ENCODE results near the gene ALDOB.
A peak's percentile ranks its signal among the peaks of the same experiment; 100 is the strongest.

ALDOB gene

GRCh38 chr9:101435601-101436079, at the start of gene ALDOB:
ALDOB (minus strand) TSS chr9:101435774; CDS start chr9:101430887, 4,887 bp downstream.
- DNase-seq, result no peak

- no peak for DNase-seq
Measured at GRCh38 chr9:101484046-101484445, 48.5 kb upstream of the ALDOB start.

GRCh38 chr9:101481261-101481660, 45.7 kb upstream of the ALDOB start:
- DNase-seq, result no peak

GRCh38 chr9:101480386-101480785, 44.8 kb upstream of the ALDOB start:
- no peak for DNase-seq

- DNase-seq, result peak; percentile 70
Measured at GRCh38 chr9:101479338-101480030, 43.9 kb upstream of the ALDOB start.

GRCh38 chr9:101478906-101479305, 43.3 kb upstream of the ALDOB start:
- DNase-seq, result no peak

- no peak for DNase-seq
Measured at GRCh38 chr9:101478444-101478843, 42.9 kb upstream of the ALDOB start.

GRCh38 chr9:101477736-101478135, 42.2 kb upstream of the ALDOB start:
- DNase-seq, result no peak

- no peak for DNase-seq
Measured at GRCh38 chr9:101477214-101477613, 41.6 kb upstream of the ALDOB start.

- no peak for DNase-seq
Measured at GRCh38 chr9:101476576-101477208, 41.1 kb upstream of the ALDOB start.

GRCh38 chr9:101472891-101473290, 37.3 kb upstream of the ALDOB start:
- DNase-seq, result no peak

- DNase-seq, result no peak
Measured at GRCh38 chr9:101470929-101471328, 35.4 kb upstream of the ALDOB start.

GRCh38 chr9:101470021-101470420, 34.4 kb upstream of the ALDOB start:
- DNase-seq, result no peak

GRCh38 chr9:101469026-101469425, 33.5 kb upstream of the ALDOB start:
- no peak for DNase-seq

GRCh38 chr9:101468116-101468515, 32.5 kb upstream of the ALDOB start:
- DNase-seq, result no peak

- no peak for DNase-seq
Measured at GRCh38 chr9:101467690-101468089, 32.1 kb upstream of the ALDOB start.

GRCh38 chr9:101466863-101467262, 31.3 kb upstream of the ALDOB start:
- DNase-seq, result no peak

GRCh38 chr9:101465326-101465915, 29.8 kb upstream of the ALDOB start:
- DNase-seq, result no peak

- no peak for DNase-seq
Measured at GRCh38 chr9:101463397-101463796, 27.8 kb upstream of the ALDOB start.

GRCh38 chr9:101462558-101462957, 27.0 kb upstream of the ALDOB start:
- DNase-seq, result no peak

- no peak for DNase-seq
Measured at GRCh38 chr9:101460965-101461364, 25.4 kb upstream of the ALDOB start.

GRCh38 chr9:101458963-101459631, 23.5 kb upstream of the ALDOB start:
- peak; percentile 81 for DNase-seq

- no peak for DNase-seq
Measured at GRCh38 chr9:101457003-101457402, 21.4 kb upstream of the ALDOB start.

All from DMS153 (cell line).